ENCODE results near the gene ACLY. TPM values are rescaled to one million over a fixed set of nuclear protein-coding genes. Genes with fewer than 3 reads are reported as not detected.
A peak's percentile ranks its signal among the peaks of the same experiment; 100 is the strongest.

ACLY gene
- polyA plus RNA-seq, 4 donors, result 81.0 to 91.3 (median 91.1) TPM

- DNase-seq (ENCODE audit: low read depth in 4 of 4, low spot score in 3 of 4), result no peak
These were observed 4.4 kb downstream of the ACLY start for GRCh38 chr17:41914358-41914766.

DNA sequence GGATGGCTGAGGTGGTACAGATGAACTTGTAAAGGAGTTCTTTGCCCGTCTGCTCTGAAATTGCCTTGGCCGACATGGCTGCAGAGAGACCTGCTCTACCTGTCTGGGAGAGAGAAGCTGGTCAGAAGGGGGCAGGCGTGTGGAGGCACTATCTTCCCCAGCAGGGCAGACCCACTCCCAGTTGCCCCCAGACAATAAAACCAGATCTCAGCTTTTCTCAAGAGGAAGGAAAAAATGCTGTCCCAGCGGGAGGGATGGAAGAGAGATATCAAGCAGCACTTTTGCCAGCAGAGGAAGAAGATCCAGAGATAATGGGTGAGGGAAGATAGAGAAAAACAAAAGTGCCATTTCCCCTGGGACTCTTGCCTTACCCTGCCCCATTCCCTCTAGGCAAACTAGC is 5.0 kb downstream of the ACLY start:
- no peak for DNase-seq (ENCODE audit: low read depth in 4 of 4, low spot score in 3 of 4)

- no peak for DNase-seq (ENCODE audit: low read depth in 4 of 4, low spot score in 3 of 4)
These were observed 5.8 kb downstream of the ACLY start for GRCh38 chr17:41912925-41913324.

GRCh38 chr17:41910701-41911391 is 7.9 kb downstream of the ACLY start:
- no peak for DNase-seq (ENCODE audit: low read depth in 4 of 4, low spot score in 3 of 4)

GRCh38 chr17:41909088-41909487 is 9.7 kb downstream of the ACLY start:
- no peak for DNase-seq (ENCODE audit: low read depth in 4 of 4, low spot score in 3 of 4)

- DNase-seq (ENCODE audit: low read depth in 4 of 4, low spot score in 3 of 4), result peak in 3 of 4 donors; percentile 39 to 66 (median 60)
These were observed 10.9 kb downstream of the ACLY start for GRCh38 chr17:41907633-41908539.

- DNase-seq (ENCODE audit: low read depth in 4 of 4, low spot score in 3 of 4), result no peak
These were observed 11.6 kb downstream of the ACLY start for GRCh38 chr17:41907185-41907556.

DNA sequence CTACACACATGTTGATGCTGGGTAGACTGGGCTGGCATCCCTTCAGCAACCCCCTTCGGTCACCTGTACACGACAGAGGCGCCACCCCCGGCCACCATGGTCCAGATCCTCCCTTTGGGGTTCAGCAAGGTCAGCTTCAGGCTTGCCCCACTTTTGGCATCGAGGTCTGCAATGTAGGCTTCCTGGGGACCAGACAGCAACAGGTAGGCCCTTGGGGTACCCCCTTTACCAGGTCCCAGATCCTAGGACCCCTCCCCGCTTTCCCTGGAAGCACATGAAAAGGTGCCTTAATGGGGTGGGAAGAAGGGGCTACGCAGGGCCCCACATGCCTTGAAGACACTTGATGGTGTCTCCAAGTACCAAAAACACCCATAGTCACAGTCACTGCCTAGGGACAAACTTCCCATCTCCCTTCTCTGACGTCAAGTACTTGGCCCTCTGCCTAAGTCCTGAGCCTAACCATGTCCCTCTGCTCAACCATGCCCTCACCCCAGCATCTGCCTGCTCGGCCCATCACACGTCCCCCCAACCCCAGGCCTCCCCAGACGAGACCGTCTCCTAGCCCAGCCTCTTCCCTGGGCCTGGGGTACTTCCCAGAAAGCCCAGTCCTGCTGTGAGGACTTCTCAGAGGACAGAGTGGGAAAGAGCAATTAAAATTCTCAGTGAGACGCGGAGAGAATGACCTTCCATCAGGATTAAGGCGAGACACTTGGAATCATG is 12.1 kb downstream of the ACLY start:
- DNase-seq (ENCODE audit: low read depth in 4 of 4, low spot score in 3 of 4), result no peak

DNA sequence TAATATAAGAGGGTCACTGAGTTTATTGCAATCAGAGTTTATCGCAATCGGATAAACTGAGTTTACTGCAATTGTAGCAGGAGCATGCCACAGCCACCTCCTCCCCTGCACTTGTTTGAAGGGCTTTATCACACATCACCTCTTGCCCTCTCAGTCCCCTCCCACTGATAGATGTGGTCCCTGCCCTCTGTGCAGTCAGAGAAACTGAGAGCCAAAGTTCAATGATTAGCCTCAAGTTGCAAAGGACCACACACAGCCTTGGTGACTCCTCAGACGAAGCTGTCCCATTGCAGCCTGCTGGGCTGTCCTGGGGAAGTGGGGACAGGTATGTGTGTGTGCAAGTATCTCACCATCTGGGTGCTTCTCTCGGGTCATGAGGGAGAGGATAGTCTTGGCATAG is 13.6 kb downstream of the ACLY start:
- no peak for DNase-seq (ENCODE audit: low read depth in 4 of 4, low spot score in 3 of 4)

DNA sequence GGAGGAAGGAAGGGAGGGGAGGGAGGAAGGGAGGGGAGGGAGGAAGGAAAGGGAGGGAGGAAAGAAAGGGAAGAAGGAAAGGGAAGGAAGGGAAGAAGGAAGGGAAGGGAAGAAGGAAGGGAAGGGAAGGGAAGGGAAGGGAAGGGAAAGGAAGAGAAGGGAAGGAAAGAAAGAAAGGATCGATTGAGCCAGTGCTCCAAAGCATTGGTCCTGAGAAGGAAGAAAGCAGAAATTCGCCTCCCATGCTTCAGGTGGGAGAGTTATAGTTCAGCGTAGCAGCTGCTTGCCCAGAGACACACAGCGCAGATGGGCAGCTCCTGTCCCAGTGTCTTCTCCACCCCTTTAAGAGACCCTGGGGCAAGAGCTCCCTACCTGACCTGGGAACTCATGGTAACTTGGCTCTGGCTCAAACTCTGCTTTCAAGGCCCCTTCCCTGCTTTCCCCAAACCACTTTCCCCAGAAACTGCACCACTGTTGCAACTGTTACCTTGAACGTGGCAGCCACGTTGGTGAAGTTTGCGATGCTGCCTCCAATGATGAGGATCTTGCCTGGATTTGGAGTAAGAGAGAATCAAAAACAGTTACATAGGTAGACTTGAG is 14.4 kb downstream of the ACLY start:
- no peak for DNase-seq (ENCODE audit: low read depth in 4 of 4, low spot score in 3 of 4)

DNA sequence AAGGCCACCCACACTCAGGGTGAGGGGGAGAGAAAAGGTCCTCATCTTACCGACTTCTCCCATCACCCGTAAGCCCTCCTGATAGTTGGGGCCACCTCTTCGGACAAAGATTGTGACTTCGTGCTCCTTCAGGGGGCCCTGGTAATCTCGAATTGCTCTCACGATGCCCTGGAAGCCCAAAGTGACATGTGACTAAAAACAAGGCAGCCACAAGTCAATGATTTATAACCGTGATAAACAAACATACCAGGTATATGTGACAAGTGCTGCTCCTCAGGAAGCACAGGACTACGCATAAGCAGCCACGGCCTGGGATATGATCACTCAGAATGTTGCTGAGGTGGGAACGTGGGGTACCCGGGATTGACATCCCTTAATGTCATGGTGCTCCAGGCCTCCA is 17.1 kb downstream of the ACLY start:
- DNase-seq (ENCODE audit: low read depth in 4 of 4, low spot score in 3 of 4), result no peak

DNA sequence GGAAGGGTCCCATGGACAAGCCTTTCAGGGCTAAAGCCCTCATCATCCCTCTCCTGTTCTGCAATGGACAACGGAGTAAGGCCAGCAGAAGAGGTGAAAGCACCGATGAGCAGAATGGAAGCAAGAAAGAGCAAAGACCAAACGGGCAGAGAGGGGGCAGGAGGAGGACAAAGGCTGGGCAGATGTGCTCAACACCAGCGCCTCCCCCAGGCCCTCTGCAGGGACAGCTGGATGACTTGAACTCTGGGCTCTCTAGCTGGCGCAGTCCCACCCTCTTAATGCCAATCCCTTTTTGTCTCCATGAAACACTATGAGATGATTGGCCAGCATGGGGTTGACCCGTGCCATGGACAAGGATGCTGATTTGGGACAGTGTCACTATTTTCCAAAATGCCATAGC is 22.0 kb downstream of the ACLY start:
- no peak for DNase-seq (ENCODE audit: low read depth in 4 of 4, low spot score in 3 of 4)

GRCh38 chr17:41895617-41896016 is 23.1 kb downstream of the ACLY start:
- DNase-seq (ENCODE audit: low read depth in 4 of 4, low spot score in 3 of 4), result no peak

DNA sequence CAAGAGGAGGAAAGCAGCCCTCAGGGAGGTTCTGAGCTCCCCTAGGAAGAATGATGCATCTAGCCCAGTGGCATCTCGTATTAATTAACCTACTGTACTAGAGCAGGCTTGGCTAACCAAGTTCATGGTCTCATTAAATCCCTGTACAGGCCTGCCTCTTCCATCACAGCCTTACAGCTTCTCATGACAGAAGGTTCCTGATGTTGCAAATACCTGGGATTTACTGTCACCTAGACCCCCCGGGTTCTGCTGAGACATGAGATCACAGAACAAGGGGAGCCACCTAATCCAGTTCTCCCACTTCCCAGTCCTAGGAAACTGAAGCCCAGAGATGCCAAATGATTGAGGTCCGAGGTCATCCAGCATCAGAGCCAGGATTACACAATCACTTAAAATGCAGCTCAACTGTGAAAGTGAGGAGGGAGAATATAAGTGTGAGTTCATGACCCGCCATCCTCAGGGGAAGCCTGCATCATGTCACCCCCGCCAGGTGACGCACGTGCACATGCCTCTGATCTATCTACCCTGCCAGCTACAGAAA is 23.9 kb downstream of the ACLY start:
- no peak for DNase-seq (ENCODE audit: low read depth in 4 of 4, low spot score in 3 of 4)

GRCh38 chr17:41893384-41893783 is 25.4 kb downstream of the ACLY start:
- no peak for DNase-seq (ENCODE audit: low read depth in 4 of 4, low spot score in 3 of 4)

DNA sequence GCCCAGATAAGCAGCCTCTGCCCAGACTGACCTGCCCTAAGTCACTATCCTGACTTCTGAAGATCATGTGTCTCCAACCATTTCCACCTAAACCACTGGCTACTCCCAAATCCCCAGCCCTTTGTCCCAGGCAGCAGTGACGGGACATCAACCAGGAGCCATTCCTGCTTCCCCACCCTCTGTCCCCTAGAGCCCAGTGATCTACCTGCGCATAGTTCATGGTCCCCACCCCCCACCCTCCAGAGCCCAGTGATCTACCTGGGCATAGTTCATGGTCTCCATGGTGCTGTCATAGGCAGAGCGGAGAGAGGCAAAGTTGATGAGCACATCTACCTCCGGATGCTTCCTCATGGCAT is 26.8 kb downstream of the ACLY start:
- DNase-seq (ENCODE audit: low read depth in 4 of 4, low spot score in 3 of 4), result no peak

- DNase-seq (ENCODE audit: low read depth in 4 of 4, low spot score in 3 of 4), result no peak
These were observed 27.4 kb downstream of the ACLY start for GRCh38 chr17:41891135-41892020.

DNA sequence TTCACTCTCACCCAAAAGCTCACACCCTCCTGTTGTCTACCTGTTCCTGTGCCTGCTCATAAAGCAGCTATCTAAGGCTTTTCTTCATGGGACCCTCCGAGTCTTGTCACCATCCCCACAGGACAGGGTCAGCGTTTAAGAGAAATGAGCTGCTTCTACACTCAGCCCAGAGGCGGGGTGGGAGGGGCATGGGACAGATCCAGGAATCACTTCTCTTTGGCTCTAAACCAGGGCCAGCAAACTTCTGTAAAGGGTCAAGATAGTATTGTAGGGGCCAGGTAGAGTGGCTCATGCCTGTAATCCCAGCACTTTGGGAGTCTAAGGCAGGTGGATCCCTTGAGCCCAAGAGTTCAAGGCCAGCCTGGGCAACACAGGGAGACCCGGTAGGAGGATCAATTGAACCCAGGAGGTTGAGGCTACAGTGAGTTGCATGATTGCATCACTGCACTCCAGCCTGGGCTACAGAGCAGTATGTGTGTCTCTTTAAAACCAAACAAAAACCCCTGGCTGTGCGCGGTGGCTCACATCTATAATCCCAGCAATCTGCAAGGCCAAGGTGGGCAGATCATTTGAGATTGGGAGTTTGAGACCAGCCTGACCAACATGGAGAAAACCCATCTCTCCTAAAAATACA is 30.3 kb downstream of the ACLY start:
- no peak for DNase-seq (ENCODE audit: low read depth in 4 of 4, low spot score in 3 of 4)

DNA sequence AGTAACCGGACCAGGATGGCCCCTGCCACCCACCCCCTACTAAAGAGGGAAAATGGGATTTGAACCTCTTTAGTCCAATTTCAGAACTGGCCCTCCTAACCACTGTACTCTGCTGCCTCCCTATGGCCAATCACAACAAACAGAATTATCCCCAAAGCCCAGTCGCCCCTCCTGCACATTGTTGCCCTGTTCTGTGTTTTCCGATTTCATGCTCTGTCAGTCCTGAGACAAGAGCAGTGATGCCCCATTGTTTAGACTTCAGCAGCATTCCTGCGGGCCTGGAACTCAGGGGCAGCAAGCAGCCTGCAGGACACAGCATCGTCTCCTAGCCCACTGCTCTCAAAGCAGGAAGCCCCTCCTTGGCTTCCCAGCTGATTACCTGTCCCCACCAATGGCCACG is 33.0 kb downstream of the ACLY start:
- DNase-seq (ENCODE audit: low read depth in 4 of 4, low spot score in 3 of 4), result no peak
